CD4-positive, CD25-positive, alpha-beta regulatory T cell (primary cell): ENCODE measurements around the gene ZSWIM6. TPM values are rescaled to one million over a fixed set of nuclear protein-coding genes. Genes with fewer than 3 reads are reported as not detected.

ENCODE experiments used
- ATAC-seq, 2 donors: fragments of 150-1000 bp; cut with Tn5 transposase; one replicate each; pipeline ENCODE4 v1.10.0; 2021; ENCODE audit warnings: low read depth in 2 of 2, moderate number of reproducible peaks in 2 of 2, moderate library complexity in 1 of 2
- DNase-seq, 3 donors: peaks; one replicate each; pipeline versions ENCODE4 v3.0.0 to v3.0.0-alpha.2; 2012 to 2022; ENCODE audit warnings: mixed read lengths in 1 of 3
- H3K27ac ChIP-seq: one replicate; pipeline ENCODE4 v1.7.0; 2013; ENCODE audit warnings: mild to moderate bottlenecking, low read length; ENCODE audit not compliant: insufficient read depth, poor library complexity, severe bottlenecking
- H3K27me3 ChIP-seq: one replicate; pipeline ENCODE4 v1.7.0; 2013; ENCODE audit warnings: low read length; ENCODE audit not compliant: control insufficient read depth, insufficient read depth
- H3K36me3 ChIP-seq: one replicate; pipeline ENCODE4 v1.7.0; 2013; ENCODE audit warnings: mild to moderate bottlenecking, low read length, moderate library complexity; ENCODE audit not compliant: control insufficient read depth, insufficient read depth
- H3K4me1 ChIP-seq: 2 replicates; pipeline ENCODE4 v1.7.0; 2013; ENCODE audit warnings: mild to moderate bottlenecking, low read length; ENCODE audit not compliant: insufficient read depth, control insufficient read depth, poor library complexity, severe bottlenecking
- H3K4me3 ChIP-seq: one replicate; pipeline ENCODE4 v1.7.0; 2013; ENCODE audit warnings: low read depth, mild to moderate bottlenecking, low read length, moderate library complexity
- H3K9me3 ChIP-seq, 2 experiments: 1 replicate in 1 of 2; 2 replicates in 1 of 2; pipeline ENCODE4 v1.7.0; 2013; ENCODE audit warnings: low read length in 2 of 2, mild to moderate bottlenecking in 1 of 2, moderate library complexity in 1 of 2; ENCODE audit not compliant: control insufficient read depth in 2 of 2
- H3K27ac Mint-ChIP-seq, 3 donors: one replicate each; pipeline ENCODE4 v1.8.0; 2020 to 2022; ENCODE audit warnings: mild to moderate bottlenecking in 3 of 3, mixed read lengths in 3 of 3, moderate library complexity in 2 of 3
- H3K27me3 Mint-ChIP-seq: one replicate; pipeline ENCODE4 v1.8.0; 2022; ENCODE audit warnings: mild to moderate bottlenecking, mixed read lengths
- H3K36me3 Mint-ChIP-seq: one replicate; pipeline ENCODE4 v1.8.0; 2020; ENCODE audit warnings: mixed read lengths
- H3K4me1 Mint-ChIP-seq, 4 donors: one replicate each; pipeline ENCODE4 v1.8.0; 2020 to 2022; ENCODE audit warnings: mixed read lengths in 4 of 4, mild to moderate bottlenecking in 1 of 4
- H3K4me3 Mint-ChIP-seq, 4 donors: one replicate each; pipeline ENCODE4 v1.8.0; 2020 to 2022; ENCODE audit warnings: mild to moderate bottlenecking in 4 of 4, mixed read lengths in 4 of 4, moderate library complexity in 3 of 4
- H3K9me3 Mint-ChIP-seq, 7 donors: one replicate each; pipeline ENCODE4 v1.8.0; 2020 to 2022; ENCODE audit warnings: mixed read lengths in 7 of 7, mild to moderate bottlenecking in 3 of 7, moderate library complexity in 2 of 7
- polyA plus RNA-seq, 4 donors: library from polyadenylated mRNA; unstranded; fragments of 300-500 nt; fragmentation: Illumina TruSeq; gene quantifications; one replicate each; pipeline ENCODE4 v1.2.3, GENCODE V29; 2021
- total RNA-seq: library from RNA; stranded (reverse); gene quantifications from one replicate; pipeline ENCODE4 v1.2.3, GENCODE V29; 2022

The ZSWIM6 gene
- total and polyA plus RNA-seq, 5 donors from 2014 or later: 0.41 to 12.2 (median 0.59) TPM

- Mint-ChIP-seq H3K9me3 (peaks cover 0 to 2% (median 0%) of the 10 kb centered on the region in 7 donors), H3K4me3 (peak overlapping the region; percentile 89 to 97 (median 93)), H3K27me3 (peaks cover 58% of the 10 kb centered on the region), H3K36me3 (peaks cover 3% of the 10 kb centered on the region), H3K27ac (peak overlapping the region; percentile 90 to 93 (median 91)), H3K4me1 (peaks cover 28 to 39% (median 29%) of the 10 kb centered on the region in 4 donors)
- ATAC-seq (no peak), DNase-seq (peak in 1 of 3 donors; percentile 33)
- H3K4me3 ChIP-seq: peak overlapping the region; percentile 78
- peak overlapping the region; percentile 92 for H3K27ac ChIP-seq
- H3K27me3 ChIP-seq: peaks cover 25% of the 10 kb centered on the region
- H3K36me3 ChIP-seq: no peaks in the 10 kb centered on the region
- H3K9me3 ChIP-seq: no peaks in the 10 kb centered on the region
- peaks cover 26% of the 10 kb centered on the region for H3K4me1 ChIP-seq
Measured at GRCh38 chr5:61330341-61330844, 1.7 kb upstream of the ZSWIM6 start.

GRCh38 chr5:61330845-61331406 is 1.1 kb upstream of the ZSWIM6 start:
- Histone ChIP-seq H3K4me3 (peak overlapping the region; percentile 78), H3K36me3 (no peaks in the 10 kb centered on the region), H3K9me3 (no peaks in the 10 kb centered on the region), H3K27ac (peak overlapping the region; percentile 92), H3K4me1 (peaks cover 26% of the 10 kb centered on the region), H3K27me3 (peaks cover 25% of the 10 kb centered on the region)
- H3K27ac Mint-ChIP-seq: peak overlapping the region in 2 of 3 donors; percentile 91 to 93
- DNase-seq: peak; percentile 65 to 83 (median 81)
- peak; percentile 35 to 43 for ATAC-seq
- peak overlapping the region; percentile 96 to 99 (median 96) for H3K4me3 Mint-ChIP-seq
- peaks cover 0 to 2% (median 0%) of the 10 kb centered on the region in 7 donors for H3K9me3 Mint-ChIP-seq
- H3K27me3 Mint-ChIP-seq: peaks cover 59% of the 10 kb centered on the region
- H3K4me1 Mint-ChIP-seq: peaks cover 31 to 43% (median 32%) of the 10 kb centered on the region in 4 donors
- peaks cover 3% of the 10 kb centered on the region for H3K36me3 Mint-ChIP-seq

- Histone ChIP-seq H3K36me3 (no peaks in the 10 kb centered on the region), H3K4me1 (peaks cover 26% of the 10 kb centered on the region), H3K4me3 (no peak overlapping the region), H3K27me3 (peaks cover 21% of the 10 kb centered on the region), H3K27ac (peak overlapping the region; percentile 33), H3K9me3 (no peaks in the 10 kb centered on the region)
- DNase-seq (peak in 2 of 3 donors; percentile 37 to 51), ATAC-seq (no peak)
- peaks cover 0 to 2% (median 0%) of the 10 kb centered on the region in 7 donors for H3K9me3 Mint-ChIP-seq
- peaks cover 51% of the 10 kb centered on the region for H3K27me3 Mint-ChIP-seq
- peak overlapping the region; percentile 96 to 99 (median 96) for H3K4me3 Mint-ChIP-seq
- H3K4me1 Mint-ChIP-seq: peaks cover 31 to 49% (median 36%) of the 10 kb centered on the region in 4 donors
- H3K36me3 Mint-ChIP-seq: peaks cover 4% of the 10 kb centered on the region
- H3K27ac Mint-ChIP-seq: peak overlapping the region in 2 of 3 donors; percentile 93 to 97
Measured at GRCh38 chr5:61332358-61332749, 296 bp downstream of the ZSWIM6 start.

- H3K9me3 Mint-ChIP-seq: peaks cover 0 to 2% (median 0%) of the 10 kb centered on the region in 7 donors
- peak overlapping the region; percentile 68 to 97 (median 74) for H3K4me3 Mint-ChIP-seq
- ATAC-seq (no peak), DNase-seq (peak in 2 of 3 donors; percentile 33 to 40)
- Histone ChIP-seq H3K4me1 (peaks cover 26% of the 10 kb centered on the region), H3K9me3 (no peaks in the 10 kb centered on the region), H3K36me3 (no peaks in the 10 kb centered on the region), H3K27me3 (peaks cover 16% of the 10 kb centered on the region), H3K27ac (no peak overlapping the region), H3K4me3 (no peak overlapping the region)
- peaks cover 48% of the 10 kb centered on the region for H3K27me3 Mint-ChIP-seq
- peaks cover 3% of the 10 kb centered on the region for H3K36me3 Mint-ChIP-seq
- peaks cover 33 to 52% (median 38%) of the 10 kb centered on the region in 4 donors for H3K4me1 Mint-ChIP-seq
- H3K27ac Mint-ChIP-seq: no peak overlapping the region
Measured at GRCh38 chr5:61332851-61333320, 828 bp downstream of the ZSWIM6 start.

- Mint-ChIP-seq H3K4me1 (peaks cover 33 to 52% (median 37%) of the 10 kb centered on the region in 4 donors), H3K27me3 (peaks cover 44% of the 10 kb centered on the region), H3K4me3 (peak overlapping the region; percentile 85 to 99 (median 92)), H3K27ac (peak overlapping the region; percentile 18 to 62 (median 20)), H3K36me3 (peaks cover 7% of the 10 kb centered on the region), H3K9me3 (peaks cover 0 to 2% (median 0%) of the 10 kb centered on the region in 7 donors)
- no peak for ATAC-seq
- Histone ChIP-seq H3K9me3 (no peaks in the 10 kb centered on the region), H3K4me1 (peaks cover 26% of the 10 kb centered on the region), H3K27ac (no peak overlapping the region), H3K36me3 (no peaks in the 10 kb centered on the region), H3K4me3 (peak overlapping the region; percentile 78), H3K27me3 (peaks cover 11% of the 10 kb centered on the region)
- DNase-seq: peak in 2 of 3 donors; percentile 29 to 34
Measured at GRCh38 chr5:61333321-61333953, 1.4 kb downstream of the ZSWIM6 start.

- Histone ChIP-seq H3K27me3 (peaks cover 3% of the 10 kb centered on the region), H3K27ac (no peak overlapping the region), H3K4me3 (peak overlapping the region; percentile 78), H3K9me3 (no peaks in the 10 kb centered on the region), H3K4me1 (peaks cover 26% of the 10 kb centered on the region), H3K36me3 (no peaks in the 10 kb centered on the region)
- H3K27me3 Mint-ChIP-seq: peaks cover 40% of the 10 kb centered on the region
- H3K9me3 Mint-ChIP-seq: peaks cover 0 to 2% (median 0%) of the 10 kb centered on the region in 7 donors
- H3K27ac Mint-ChIP-seq: peak overlapping the region in 1 of 3 donors; percentile 18
- H3K4me3 Mint-ChIP-seq: peak overlapping the region; percentile 85 to 99 (median 92)
- H3K4me1 Mint-ChIP-seq: peaks cover 34 to 52% (median 38%) of the 10 kb centered on the region in 4 donors
- ATAC-seq (no peak), DNase-seq (peak in 1 of 3 donors; percentile 23)
- H3K36me3 Mint-ChIP-seq: peaks cover 7% of the 10 kb centered on the region
Measured at GRCh38 chr5:61333954-61334867, 2.2 kb downstream of the ZSWIM6 start.
